Raji (cell line): Measurements from ENCODE around the gene FIBP.

Experiments used
- POLR2A ChIP-seq: IDR thresholded peaks from 2 replicates; pipeline ENCODE4 v1.6.1; 2011; ENCODE audit warnings: low read depth, low read length, control low read depth; ENCODE audit not compliant: insufficient read depth

FIBP gene

DNA sequence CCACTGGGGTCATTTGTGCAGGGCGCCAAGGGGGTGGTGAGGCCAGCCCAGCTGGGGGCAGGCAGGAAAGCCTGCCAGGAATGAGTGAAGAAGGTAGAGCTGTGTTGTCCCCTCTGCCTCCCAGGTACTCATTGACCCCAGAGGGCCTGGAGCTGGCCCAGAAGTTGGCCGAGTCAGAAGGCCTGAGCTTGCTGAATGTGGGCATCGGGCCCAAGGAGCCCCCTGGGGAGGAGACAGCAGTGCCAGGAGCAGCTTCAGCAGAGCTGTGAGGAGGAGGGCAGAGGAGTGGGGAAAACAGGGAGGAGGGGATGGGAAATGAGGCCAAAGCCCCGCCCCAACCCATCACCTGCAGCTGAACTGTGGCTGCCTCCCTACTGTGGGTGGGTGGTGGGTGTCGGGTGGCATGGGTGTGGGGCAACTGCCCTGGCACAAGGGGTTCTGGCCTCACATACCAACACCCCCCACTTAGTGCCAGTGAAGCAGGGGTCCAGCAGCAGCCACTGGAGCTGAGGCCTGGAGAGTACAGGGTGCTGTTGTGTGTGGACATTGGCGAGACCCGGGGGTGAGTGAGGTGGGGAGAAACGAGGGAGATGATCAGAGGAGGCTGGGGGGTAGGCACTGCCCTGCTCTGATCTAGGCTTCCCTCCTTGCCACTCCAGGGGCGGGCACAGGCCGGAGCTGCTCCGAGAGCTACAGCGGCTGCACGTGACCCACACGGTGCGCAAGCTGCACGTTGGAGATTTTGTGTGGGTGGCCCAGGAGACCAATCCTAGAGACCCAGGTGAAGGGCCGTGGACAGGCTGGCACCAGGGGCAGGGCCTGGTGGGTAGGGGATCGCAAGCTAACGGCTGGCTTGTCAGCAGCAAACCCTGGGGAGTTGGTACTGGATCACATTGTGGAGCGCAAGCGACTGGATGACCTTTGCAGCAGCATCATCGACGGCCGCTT is 25.1 kb downstream of the FIBP start:
- no peak for TF ChIP-seq POLR2A

DNA sequence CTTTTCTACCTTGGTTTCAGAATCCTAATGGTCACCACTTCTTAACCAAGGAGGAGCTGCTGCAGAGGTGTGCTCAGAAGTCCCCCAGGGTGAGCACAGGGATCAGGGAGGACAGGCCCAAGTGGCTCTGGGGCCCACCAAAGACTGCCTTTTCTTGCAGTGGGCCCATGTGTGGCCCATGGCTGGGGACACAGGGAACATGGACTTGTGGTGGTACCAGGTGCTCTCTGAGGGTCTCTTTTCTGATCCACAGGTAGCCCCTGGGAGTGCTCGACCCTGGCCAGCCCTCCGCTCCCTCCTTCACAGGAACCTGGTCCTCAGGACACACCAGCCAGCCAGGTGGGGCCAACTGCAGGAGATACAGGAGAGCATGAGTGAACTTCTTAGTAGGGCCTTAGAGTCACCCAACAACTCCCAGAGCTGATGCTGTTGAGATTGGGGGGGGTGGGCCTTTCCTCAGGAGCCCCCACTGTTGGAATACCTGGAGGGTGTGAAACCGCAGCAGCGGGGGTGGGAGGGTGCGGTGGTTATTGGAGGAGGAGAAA is 26.0 kb downstream of the FIBP start:
- TF ChIP-seq POLR2A, result no peak

DNA sequence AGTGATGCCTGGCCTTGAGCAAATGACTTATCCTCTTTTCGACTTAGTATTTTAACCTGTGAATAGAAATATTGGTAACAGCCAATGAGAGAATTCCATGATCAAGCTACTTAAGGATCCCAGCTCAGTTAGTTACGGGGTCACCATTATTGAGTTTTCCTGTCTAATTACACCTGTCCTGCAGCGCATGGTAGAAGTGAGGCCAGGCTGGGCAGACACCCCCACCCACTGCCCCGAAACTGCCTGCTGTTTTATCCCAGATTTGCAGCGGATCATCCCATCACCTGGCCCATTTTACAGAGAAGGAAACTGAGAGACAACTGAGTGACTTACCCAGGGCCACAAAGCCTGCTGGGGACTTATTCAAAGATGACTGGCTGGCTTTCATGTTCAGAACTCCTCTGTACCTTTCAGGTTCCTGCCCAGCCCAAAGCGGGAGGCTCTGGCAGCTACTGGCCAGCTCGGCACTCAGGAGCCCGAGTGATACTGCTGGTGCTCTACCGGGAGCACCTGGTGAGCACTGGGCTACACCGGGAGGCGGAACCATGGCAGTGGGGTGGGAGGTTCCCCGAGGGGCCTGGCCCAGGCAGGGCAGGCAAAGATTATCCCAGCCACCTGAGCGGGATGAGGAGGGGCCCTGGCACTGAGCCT is 26.6 kb downstream of the FIBP start:
- no peak for TF ChIP-seq POLR2A

DNA sequence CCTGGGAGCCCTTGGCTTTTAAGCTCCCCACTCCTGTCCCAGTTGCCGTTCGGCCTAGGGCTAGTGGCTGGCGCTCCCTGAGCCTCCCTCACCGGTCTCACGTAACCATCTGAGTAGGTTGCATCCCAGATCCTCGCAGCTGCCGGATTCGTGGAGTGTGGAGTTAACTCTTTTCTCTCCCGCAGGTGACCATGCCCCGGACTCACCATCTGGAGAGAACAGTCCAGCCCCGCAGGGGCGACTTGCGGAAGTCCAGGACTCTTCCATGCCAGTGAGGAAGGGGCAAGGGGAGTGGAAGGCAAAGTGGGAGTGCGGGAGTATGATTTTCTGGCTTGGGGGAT is 27.1 kb downstream of the FIBP start:
- no peak for TF ChIP-seq POLR2A

DNA sequence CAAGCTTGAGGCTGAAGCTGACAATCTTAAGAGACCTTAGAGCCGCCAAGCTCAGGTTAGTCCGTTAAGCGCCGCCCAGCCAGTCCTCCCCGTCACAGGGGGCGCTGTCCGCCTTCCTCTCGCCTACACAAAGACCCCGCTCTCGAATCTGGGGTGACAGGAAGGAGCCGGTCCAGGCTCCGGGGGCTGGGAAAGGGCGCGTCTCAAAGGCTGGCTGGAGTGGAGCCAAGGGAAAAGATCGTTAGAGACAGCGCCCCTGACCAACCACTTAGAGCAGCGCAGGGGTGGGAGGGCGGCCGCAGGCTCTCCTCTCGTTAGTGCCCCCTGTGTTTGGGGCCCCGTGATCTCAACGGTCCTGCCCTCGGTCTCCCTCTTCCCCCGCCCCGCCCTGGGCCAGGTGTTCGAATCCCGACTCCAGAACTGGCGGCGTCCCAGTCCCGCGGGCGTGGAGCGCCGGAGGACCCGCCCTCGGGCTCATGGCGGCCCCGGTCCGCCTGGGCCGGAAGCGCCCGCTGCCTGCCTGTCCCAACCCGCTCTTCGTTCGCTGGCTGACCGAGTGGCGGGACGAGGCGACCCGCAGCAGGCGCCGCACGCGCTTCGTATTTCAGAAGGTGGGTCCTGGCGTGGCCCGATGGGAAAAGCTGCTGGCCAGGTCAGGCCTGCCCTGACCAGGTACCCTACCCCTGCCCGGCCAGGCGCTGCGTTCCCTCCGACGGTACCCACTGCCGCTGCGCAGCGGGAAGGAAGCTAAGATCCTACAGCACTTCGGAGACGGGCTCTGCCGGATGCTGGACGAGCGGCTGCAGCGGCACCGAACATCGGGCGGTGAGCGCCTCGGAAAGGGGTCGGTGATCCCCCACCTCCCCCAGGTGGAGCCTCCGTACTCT is 27.8 kb downstream of the FIBP start, which contains the start of gene MUS81:
Gene MUS81, plus strand, starts transcription at position 156 of the 887 bp plus-strand sequence. Its CDS starts 321 bp downstream, at position 477.
- TF ChIP-seq POLR2A, result peak; percentile 80

DNA sequence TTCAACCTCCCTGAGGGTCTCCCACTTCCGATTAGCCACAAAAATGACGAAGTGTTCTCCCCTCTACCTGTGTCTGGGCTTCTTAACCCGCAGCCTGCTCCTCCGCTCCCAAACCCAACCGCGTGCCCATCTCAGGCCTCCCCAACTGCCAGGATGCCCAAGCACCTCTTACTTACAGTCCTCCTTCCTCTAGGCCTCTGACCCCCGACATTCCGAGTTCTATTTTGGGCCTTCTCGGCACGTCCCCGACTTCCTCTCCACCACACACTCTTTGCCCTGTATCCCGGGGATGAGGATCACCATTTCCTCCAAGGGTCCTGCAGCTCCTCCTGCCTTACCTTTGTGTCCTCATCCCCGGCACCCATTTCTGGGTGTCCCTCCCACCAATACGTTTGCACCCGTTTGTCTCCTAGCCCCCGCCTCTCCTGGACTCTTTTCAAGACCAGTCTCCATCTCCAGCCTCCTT is 28.4 kb downstream of the FIBP start:
- TF ChIP-seq POLR2A, result peak; percentile 2; the same call in 1 of the 2 replicates

DNA sequence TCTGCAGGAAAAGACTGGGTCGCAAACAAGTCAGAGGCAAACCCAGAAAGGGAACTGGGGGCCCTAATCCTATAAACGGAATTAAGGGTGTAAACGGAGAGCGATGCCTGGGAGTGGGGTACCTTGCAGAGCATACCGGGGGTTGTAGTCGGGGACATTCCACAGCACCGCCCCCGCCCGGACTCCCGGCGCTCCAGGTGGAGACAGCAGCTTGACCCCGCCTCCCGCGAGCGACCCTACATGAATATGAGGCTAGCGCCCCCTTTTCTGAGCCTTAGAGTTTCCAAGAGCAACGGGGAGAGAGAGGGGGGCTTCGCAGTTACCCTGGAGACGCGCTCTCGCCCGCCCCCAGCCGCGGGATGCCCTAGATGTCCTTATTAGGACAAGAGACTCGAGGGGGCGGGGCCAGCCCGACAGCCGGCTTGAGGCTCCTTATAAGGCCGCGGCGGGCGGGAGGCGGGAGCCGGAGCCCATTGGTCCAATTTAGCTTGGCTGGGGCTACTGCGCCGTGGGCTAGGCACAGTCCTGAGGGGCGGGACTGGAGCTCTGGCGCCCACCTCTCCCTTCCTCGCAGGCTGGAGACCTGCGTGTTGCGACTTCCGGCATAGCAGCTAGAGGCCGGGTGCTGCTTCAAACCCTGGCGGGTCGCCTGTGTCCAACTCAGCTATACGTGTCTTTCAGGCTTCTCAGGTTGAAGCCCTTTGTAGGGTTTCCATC is 29.0 kb downstream of the FIBP start:
- peak; percentile 93 for TF ChIP-seq POLR2A

DNA sequence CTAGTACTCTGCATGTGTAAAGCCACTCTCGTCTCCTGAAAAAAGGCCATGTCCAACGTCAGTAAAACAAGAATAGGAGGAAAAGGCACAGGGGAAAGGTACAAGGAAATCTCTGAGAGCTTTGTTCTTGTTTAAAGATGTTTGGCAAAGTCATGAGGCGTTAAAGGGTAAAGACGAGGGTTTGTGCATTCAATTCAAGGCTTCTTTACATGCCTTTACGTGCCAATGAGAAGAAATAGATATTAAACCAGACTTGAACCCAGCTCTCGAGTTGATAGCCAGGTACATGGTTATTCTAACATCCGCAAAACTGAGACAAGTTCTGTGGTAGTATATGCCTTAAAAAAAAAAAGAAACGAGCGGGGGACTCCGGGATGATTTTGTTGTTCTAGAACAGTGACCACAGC is 29.6 kb downstream of the FIBP start:
- no peak for TF ChIP-seq POLR2A

DNA sequence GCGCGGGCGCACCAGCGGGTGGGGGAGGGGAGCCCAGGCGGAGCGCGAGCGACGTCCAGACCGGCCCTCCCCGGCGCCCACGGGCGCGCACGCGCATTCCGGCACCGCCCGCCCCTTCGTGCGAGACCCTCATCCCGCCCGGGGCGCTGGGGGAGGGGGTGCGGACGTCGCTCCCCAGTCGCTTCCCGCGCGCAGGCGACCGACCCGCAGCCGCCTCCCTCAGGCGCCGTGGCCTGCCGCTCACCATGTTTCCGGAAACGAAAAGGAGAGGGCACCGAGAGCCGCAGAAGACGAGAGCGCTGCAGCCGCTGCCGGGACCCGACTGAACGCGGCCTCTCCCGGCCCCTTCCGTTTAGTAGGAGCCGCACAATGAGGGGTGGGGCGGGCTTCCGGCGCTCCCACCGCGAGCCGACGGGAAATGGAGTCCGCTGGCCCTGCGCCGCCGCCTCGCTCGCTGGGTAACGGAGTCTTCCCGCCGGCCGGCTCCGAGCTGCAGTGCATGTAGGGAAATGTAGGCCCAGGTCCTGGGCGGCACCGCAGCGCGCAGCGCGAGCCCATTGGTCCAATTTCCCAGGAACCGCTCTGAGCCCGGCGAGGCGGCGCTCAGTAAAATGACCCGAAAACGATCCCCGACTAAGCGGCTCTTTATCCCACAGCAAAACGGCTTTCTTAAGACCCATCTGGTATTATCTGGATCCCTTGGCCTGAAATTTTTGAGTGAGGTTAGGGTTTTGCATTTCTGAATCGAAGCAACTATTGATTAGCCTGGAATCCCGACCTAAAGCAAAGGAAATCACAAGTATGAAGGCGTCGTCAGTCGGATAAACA is 30.2 kb downstream of the FIBP start, which contains the start of gene CFL1:
Gene CFL1, minus strand, starts transcription at position 328 of the 828 bp plus-strand sequence. Its CDS starts 81 bp downstream, at position 247.
- peak; percentile 97 for TF ChIP-seq POLR2A

DNA sequence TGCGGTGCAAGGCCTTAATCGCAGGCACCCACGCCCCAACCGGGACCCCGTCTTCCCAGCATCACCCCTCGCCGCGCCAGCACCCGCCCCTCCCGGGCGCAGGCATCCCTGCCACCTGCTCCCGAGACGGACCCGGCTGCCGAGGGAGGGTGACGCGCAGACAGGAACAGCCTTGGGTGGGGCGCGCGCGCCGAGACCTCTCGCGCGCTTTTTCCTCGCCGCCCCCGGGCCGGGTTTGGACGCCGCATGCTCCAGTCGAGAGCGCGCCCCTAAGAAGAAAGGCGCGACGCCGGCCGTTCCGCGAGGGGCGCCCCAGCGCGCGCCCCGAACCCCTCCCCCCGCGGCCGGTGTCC is 30.8 kb downstream of the FIBP start:
- TF ChIP-seq POLR2A, result no peak

DNA sequence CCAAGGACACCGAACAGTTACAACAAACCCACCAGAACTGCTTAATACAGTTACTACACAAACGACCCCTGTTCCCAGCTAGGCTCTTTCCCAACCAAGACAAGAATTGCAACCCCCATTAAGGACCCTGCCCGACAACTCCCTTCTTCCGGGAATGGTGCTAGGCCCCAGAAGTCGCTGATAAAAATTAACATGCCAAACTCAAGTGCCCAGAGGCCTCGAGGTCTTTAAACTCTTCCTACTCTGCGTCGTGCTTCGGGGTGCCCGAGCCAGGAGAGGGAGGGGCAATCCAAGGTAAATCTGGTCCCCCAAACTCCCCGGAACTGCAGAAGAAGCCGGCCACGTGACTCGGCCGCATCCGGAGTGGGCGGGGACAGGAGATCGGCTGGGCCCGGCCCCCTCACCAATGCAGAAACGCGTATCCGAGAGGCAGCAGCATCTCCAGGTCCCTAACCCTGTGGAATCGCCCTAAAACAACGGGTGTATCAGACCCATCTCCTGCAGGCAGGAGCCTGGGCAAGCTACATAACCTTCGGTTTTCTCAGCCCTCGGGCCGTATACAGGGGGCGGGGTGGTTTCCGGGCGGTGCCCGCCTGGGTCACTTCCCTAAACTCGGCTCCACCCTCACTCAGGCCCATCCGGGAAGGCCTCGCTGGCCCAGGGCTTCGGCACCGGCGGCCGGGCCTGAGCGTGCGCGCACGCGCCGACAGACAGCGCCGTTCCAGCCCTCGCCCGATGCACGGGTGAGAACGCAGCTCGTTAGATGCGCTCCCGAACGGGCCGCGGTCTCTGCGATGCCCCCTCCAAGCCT is 31.4 kb downstream of the FIBP start:
- TF ChIP-seq POLR2A, result peak; percentile 71; the same call in 1 of the 2 replicates

DNA sequence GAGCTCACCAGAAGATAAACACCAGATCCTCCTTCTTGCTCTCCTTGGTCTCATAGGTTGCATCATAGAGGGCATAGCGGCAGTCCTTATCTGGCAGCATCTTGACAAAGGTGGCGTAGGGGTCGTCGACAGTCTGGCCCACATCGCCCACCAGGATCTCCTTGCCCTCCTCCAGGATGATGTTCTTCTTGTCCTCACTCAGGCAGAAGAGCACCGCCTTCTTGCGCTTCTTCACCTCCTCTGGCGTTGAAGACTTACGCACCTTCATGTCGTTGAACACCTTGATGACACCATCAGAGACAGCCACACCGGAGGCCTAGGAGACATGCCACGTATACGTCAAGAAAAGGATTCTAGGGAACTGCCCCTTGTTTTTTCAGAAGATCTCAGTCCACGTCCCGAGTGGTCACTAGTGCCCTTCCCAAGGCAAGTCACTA is 32.3 kb downstream of the FIBP start:
- TF ChIP-seq POLR2A, result no peak
